Upper lobe of left lung (tissue), 6 donors: Measurements from ENCODE around the gene FXYD6. TPM values are rescaled to one million over a fixed set of nuclear protein-coding genes. Genes with fewer than 3 reads are reported as not detected.
"Not testable (repeated sequence)": the region's sequence is repeated elsewhere in the genome, so short reads cannot be mapped to it uniquely, and the experiment has no call there.

ENCODE experiments used
- ATAC-seq, 2 donors: fragments of 200-7000 bp; cut with Tn5 transposase; one replicate each; pipeline ENCODE4 v1.9.1; 2022; ENCODE audit warnings: mild to moderate bottlenecking in 2 of 2, moderate library complexity in 2 of 2; ENCODE audit not compliant: low FRiP score in 2 of 2
- DNase-seq, 2 donors: peaks; one replicate each; pipeline ENCODE4 v3.0.0-alpha.2; 2019 to 2020
- H3K27ac ChIP-seq, 4 donors: fragments of 200-600 bp; sonication (generic); one replicate each; pipeline ENCODE4 v1.5.1; 2016 to 2019
- H3K27me3 ChIP-seq, 4 donors: fragments of 200-600 bp; sonication (generic); one replicate each; pipeline ENCODE4 v1.5.1; 2017 to 2019
- H3K36me3 ChIP-seq, 4 donors: fragments of 200-600 bp; sonication (generic); one replicate each; pipeline ENCODE4 v1.5.1; 2016 to 2019
- H3K4me1 ChIP-seq, 4 donors: fragments of 200-600 bp; sonication (generic); one replicate each; pipeline ENCODE4 v1.5.1; 2018 to 2019
- H3K4me3 ChIP-seq, 4 donors: fragments of 200-600 bp; sonication (generic); one replicate each; pipeline ENCODE4 v1.5.1; 2017 to 2019; ENCODE audit warnings: mild to moderate bottlenecking in 2 of 4, moderate library complexity in 1 of 4
- H3K9me3 ChIP-seq, 4 donors: fragments of 200-600 bp; sonication (generic); one replicate each; pipeline ENCODE4 v1.5.1; 2018 to 2019
- EP300 ChIP-seq, 4 donors: sonication (generic); formaldehyde crosslinking; IDR thresholded peaks; one replicate each; pipeline ENCODE4 v1.5.1; 2017; ENCODE audit warnings: antibody characterized with exemption in 4 of 4, control low read depth in 2 of 4
- POLR2A ChIP-seq, 4 donors: fragments of 450-650 bp; IDR thresholded peaks; one replicate each; pipeline ENCODE4 v1.5.1; 2016 to 2017; ENCODE audit warnings: antibody characterized with exemption in 4 of 4, mild to moderate bottlenecking in 2 of 4
- POLR2AphosphoS5 ChIP-seq, 2 donors: sonication (generic); formaldehyde crosslinking; IDR thresholded peaks; one replicate each; pipeline ENCODE4 v1.5.1; 2017; ENCODE audit warnings: antibody characterized with exemption in 2 of 2
- WGBS, 2 donors: methylation state at CpG; one replicate each; pipeline ENCODE4 v1.1.5; 2017 to 2018; 5-methylcytosine and 5-hydroxymethylcytosine counted together
- total RNA-seq, 6 donors: library from RNA; depleted of rRNA in 4 of 6; stranded (reverse); fragments of >200 nt in 4 of 6; gene quantifications; one replicate each; pipeline versions ENCODE4 v1.1.0 to v1.2.1, GENCODE V29; 2016 to 2021
- TF ChIP-seq, protein P1 (sequence below), 6 experiments: fragments of 450-650 bp in 4 of 6; fragments of 200-600 bp in 2 of 6; sonication (generic) in 2 of 6; IDR thresholded peaks; one replicate each; pipeline ENCODE4 v1.5.1; 2016 to 2019; ENCODE audit warnings: antibody characterized with exemption in 6 of 6
- donor health status: DM: no; HTN: no; CAD: no; lungs with moderate emphysema.
- donor health status: DM: no; HTN: yes; CAD: no; lungs with severe emphysema.

Gene FXYD6
- total RNA-seq, 6 donors from 2014 or later = 16.2 to 61.4 (median 33.8) TPM

DNA sequence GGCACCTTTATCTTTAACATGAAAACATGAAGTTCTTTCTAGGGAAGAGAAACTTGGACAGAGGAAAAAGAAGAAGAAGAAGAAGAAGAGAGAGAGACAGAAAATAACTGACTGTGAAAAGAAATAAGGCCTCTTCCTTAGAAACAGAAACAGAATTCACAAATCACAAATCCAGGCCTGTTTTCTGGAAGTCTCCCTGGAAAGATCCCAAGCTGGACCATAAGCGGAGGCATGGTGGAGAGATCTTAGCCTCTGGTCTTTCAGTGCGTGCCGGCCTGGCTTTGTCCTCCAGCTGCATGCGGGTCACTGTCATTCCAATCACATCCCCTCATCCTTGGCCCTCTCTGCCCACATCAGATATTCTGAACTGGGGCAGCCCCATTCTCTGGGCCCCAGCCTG, 6.9 kb downstream of the FXYD6 start:
- WGBS, 2 donors = 57 to 59% methylated on average over 4 of the region's 4 CpGs
- peak overlapping the region in 2 of 4 donors; percentile 5 to 35 for H3K27ac ChIP-seq
- TF ChIP-seq, protein P1, sequence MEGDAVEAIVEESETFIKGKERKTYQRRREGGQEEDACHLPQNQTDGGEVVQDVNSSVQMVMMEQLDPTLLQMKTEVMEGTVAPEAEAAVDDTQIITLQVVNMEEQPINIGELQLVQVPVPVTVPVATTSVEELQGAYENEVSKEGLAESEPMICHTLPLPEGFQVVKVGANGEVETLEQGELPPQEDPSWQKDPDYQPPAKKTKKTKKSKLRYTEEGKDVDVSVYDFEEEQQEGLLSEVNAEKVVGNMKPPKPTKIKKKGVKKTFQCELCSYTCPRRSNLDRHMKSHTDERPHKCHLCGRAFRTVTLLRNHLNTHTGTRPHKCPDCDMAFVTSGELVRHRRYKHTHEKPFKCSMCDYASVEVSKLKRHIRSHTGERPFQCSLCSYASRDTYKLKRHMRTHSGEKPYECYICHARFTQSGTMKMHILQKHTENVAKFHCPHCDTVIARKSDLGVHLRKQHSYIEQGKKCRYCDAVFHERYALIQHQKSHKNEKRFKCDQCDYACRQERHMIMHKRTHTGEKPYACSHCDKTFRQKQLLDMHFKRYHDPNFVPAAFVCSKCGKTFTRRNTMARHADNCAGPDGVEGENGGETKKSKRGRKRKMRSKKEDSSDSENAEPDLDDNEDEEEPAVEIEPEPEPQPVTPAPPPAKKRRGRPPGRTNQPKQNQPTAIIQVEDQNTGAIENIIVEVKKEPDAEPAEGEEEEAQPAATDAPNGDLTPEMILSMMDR (IDR thresholded peaks at IDR 0.05) = no peak
- no peak for TF ChIP-seq POLR2A (IDR thresholded peaks at IDR 0.05)
- no peak for TF ChIP-seq EP300 (IDR thresholded peaks at IDR 0.05)
- TF ChIP-seq POLR2AphosphoS5 (IDR thresholded peaks at IDR 0.05) = no peak

GRCh38 chr11:117868815-117869561, 7.5 kb downstream of the FXYD6 start:
- ATAC-seq (no peak), DNase-seq (no peak)
- 80% methylated on average over 13 to 17 of the region's 17 CpGs for WGBS, 2 donors
- Histone ChIP-seq H3K27me3 (no peaks in the 10 kb centered on the region), H3K36me3 (no peaks in the 10 kb centered on the region), H3K4me3 (no peak overlapping the region), H3K4me1 (peaks cover 16 to 31% (median 19%) of the 10 kb centered on the region in 4 donors), H3K27ac (no peak overlapping the region), H3K9me3 (no peaks in the 10 kb centered on the region)
- TF ChIP-seq POLR2AphosphoS5 (IDR thresholded peaks at IDR 0.05) (no peak), POLR2A (IDR thresholded peaks at IDR 0.05) (no peak), EP300 (IDR thresholded peaks at IDR 0.05) (no peak)
- TF ChIP-seq, protein P1 (IDR thresholded peaks at IDR 0.05) = no peak

More for the DNA sequence above, 6.9 kb downstream of the FXYD6 start:
- Histone ChIP-seq H3K36me3 (no peaks in the 10 kb centered on the region), H3K9me3 (no peaks in the 10 kb centered on the region), H3K4me3 (no peak overlapping the region), H3K27me3 (no peaks in the 10 kb centered on the region), H3K4me1 (peaks cover 16 to 37% (median 25%) of the 10 kb centered on the region in 4 donors)
- ATAC-seq (no peak), DNase-seq (no peak)

DNA sequence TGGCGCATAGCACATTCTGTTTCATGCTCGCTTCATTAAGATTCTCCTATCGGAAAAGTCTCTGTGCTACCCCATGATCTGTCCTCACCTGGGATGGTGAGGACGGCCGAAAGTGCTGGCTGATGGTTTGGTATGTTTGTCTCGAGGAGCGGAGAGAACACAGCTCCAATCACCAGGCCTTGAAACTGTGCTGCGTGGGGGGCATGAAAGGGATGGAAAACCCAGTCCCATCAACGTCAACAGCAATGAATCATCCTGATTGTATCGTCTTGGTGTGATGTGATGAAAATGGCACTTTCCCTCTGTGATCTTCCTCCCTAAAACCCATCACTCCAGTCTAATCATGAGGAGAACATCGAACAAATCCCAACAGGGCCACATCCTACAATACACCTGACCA, 8.4 kb downstream of the FXYD6 start:
- no peak overlapping the region for H3K4me3 ChIP-seq
- 76 to 87% methylated on average over 11 of the region's 11 CpGs for WGBS, 2 donors
- no peaks in the 10 kb centered on the region for H3K27me3 ChIP-seq
- H3K27ac ChIP-seq = no peak overlapping the region
- TF ChIP-seq, protein P1 (IDR thresholded peaks at IDR 0.05) = no peak
- TF ChIP-seq POLR2AphosphoS5 (IDR thresholded peaks at IDR 0.05) = no peak
- no peak for TF ChIP-seq POLR2A (IDR thresholded peaks at IDR 0.05)
- no peak for TF ChIP-seq EP300 (IDR thresholded peaks at IDR 0.05)
- DNase-seq (no peak), ATAC-seq (no peak)
- peaks cover 7 to 22% (median 14%) of the 10 kb centered on the region in 4 donors for H3K4me1 ChIP-seq
- H3K9me3 ChIP-seq = no peaks in the 10 kb centered on the region
- H3K36me3 ChIP-seq = no peaks in the 10 kb centered on the region

DNA sequence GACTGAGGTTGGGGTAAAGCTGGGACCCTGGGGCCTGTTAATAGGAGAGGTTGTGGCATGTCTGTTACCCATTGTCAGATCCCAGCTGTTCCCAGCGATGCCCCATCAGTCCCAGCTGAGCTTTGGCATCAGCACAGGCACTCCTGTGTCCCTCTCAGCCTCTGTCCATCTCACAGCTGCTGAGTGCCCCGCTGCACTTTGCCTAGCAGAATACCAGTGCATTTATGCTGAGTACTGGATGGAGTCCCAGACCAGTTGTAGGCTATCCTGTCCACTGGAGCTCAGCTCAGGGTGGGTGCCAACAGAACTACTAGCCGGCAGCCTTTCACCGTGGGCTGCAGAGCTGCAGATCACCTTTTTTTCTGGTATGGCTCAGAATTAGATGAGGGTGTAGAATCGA, 9.9 kb downstream of the FXYD6 start:
- Histone ChIP-seq H3K4me1 (peaks cover 11 to 21% (median 12%) of the 10 kb centered on the region in 4 donors), H3K27ac (peak overlapping the region in 1 of 4 donors; percentile 3), H3K27me3 (no peaks in the 10 kb centered on the region), H3K4me3 (no peak overlapping the region), H3K9me3 (no peaks in the 10 kb centered on the region), H3K36me3 (no peaks in the 10 kb centered on the region)
- WGBS, 2 donors = 69 to 79% methylated on average over 4 to 5 of the region's 5 CpGs
- ATAC-seq (no peak), DNase-seq (no peak)
- TF ChIP-seq, protein P1 (IDR thresholded peaks at IDR 0.05) = no peak
- TF ChIP-seq EP300 (IDR thresholded peaks at IDR 0.05) (no peak), POLR2A (IDR thresholded peaks at IDR 0.05) (no peak), POLR2AphosphoS5 (IDR thresholded peaks at IDR 0.05) (no peak)

- H3K4me3 ChIP-seq, H3K36me3 ChIP-seq, H3K27ac ChIP-seq, ATAC-seq, DNase-seq, H3K9me3 ChIP-seq, H3K27me3 ChIP-seq: not testable (repeated sequence)
- H3K4me1 ChIP-seq = peaks cover 16 to 30% (median 18%) of the 10 kb centered on the region in 4 donors
- 95 to 96% methylated on average over 13 of the region's 13 CpGs for WGBS, 2 donors
Measured at GRCh38 chr11:117865546-117865945, 10.9 kb downstream of the FXYD6 start.
